Panc1 (cell line): ENCODE results near the gene ITPR3.

Experiments used
- CTCF ChIP-seq: fragments of 450-650 bp; IDR thresholded peaks from 2 replicates; pipeline ENCODE4 v1.5.1; 2017; ENCODE audit warnings: mild to moderate bottlenecking
- POLR2AphosphoS5 ChIP-seq: IDR thresholded peaks from 2 replicates; pipeline ENCODE4 v1.6.1; 2012; ENCODE audit warnings: mild to moderate bottlenecking, low read depth, low read length, moderate library complexity
- REST ChIP-seq, 2 experiments: IDR thresholded peaks; 2 replicates each; pipeline ENCODE4 v1.6.1; 2011 to 2012; ENCODE audit warnings: low read depth in 2 of 2, control low read depth in 1 of 2, low read length in 1 of 2, mild to moderate bottlenecking in 1 of 2, moderate library complexity in 1 of 2; ENCODE audit not compliant: insufficient read depth in 1 of 2
- SIN3A ChIP-seq: IDR thresholded peaks from 2 replicates; pipeline ENCODE4 v1.6.1; 2012; ENCODE audit warnings: low read depth, mild to moderate bottlenecking, low read length, moderate library complexity, borderline replicate concordance; ENCODE audit not compliant: insufficient read depth
- TCF7L2 ChIP-seq: IDR thresholded peaks from 2 replicates; pipeline ENCODE4 v1.6.1; 2011; ENCODE audit warnings: mild to moderate bottlenecking, low read depth, low read length, inconsistent platforms

DNA sequence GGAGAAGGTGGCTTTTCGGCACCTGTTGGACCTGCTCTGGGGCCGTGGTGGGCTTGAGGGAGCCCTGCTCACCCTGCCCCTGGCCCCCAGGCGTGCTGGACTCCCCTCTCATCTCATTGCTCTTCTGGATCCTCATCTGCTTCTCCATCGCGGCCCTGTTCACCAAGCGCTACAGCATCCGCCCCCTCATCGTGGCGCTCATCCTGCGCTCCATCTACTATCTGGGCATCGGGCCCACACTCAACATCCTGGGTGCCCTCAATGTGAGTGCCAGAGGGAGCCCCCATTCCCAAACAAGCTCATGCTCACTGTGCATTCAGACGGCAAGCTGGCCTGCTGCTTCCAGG, 68.0 kb downstream of the ITPR3 start:
- no peak for TF ChIP-seq CTCF
- TF ChIP-seq POLR2AphosphoS5, result no peak
- TF ChIP-seq REST (IDR thresholded peaks at IDR 0.05; ENCODE audit: insufficient read depth in 1 of 2, low read depth in 2 of 2, low read length in 1 of 2), result no peak
- TF ChIP-seq SIN3A, result no peak
- TF ChIP-seq TCF7L2, result no peak
